Mucosa of descending colon (tissue), 3 donors: ENCODE measurements around the gene FOXR1. TPM values are rescaled to one million over a fixed set of nuclear protein-coding genes. Genes with fewer than 3 reads are reported as not detected.

Experiments used
- ATAC-seq: fragments of 200-7000 bp; cut with Tn5 transposase; one replicate; pipeline ENCODE4 v1.9.1; 2020; ENCODE audit warnings: mild to moderate bottlenecking, moderate library complexity
- DNase-seq, 3 donors: peaks; one replicate each; pipeline ENCODE4 v3.0.0-alpha.2; 2020
- H3K36me3 ChIP-seq: fragments of 200-600 bp; one replicate; pipeline ENCODE4 v1.8.0; 2021; ENCODE audit warnings: low read depth, mild to moderate bottlenecking
- H3K4me1 ChIP-seq: fragments of 200-600 bp; one replicate; pipeline ENCODE4 v1.8.0; 2021; ENCODE audit warnings: low read depth, mild to moderate bottlenecking
- H3K4me3 ChIP-seq: fragments of 200-600 bp; one replicate; pipeline ENCODE4 v1.8.0; 2021; ENCODE audit warnings: mild to moderate bottlenecking
- H3K9me3 ChIP-seq: fragments of 200-600 bp; one replicate; pipeline ENCODE4 v1.8.0; 2021; ENCODE audit warnings: mild to moderate bottlenecking
- intact Hi-C, 2 donors: fragments of 100-400 bp; cut with DNase I in 1 of 2; cut with micrococcal nuclease in 1 of 2; formaldehyde crosslinking; loops; one replicate each; pipeline versions ENCODE4 v1.11.0 to v1.11.1; 2022; cut with DNase I, micrococcal nuclease
- total RNA-seq, 3 donors: library from RNA; stranded (reverse); fragmentation: NEBNext Ultra II Directional in 2 of 3; extraction: Animal tissue kit (Norgen Biotek cat#: 25700) in 2 of 3; gene quantifications; one replicate each; pipeline versions ENCODE4 v1.2.1 to v1.2.4, GENCODE V29; 2021 to 2023
- TF ChIP-seq, protein P1 (sequence below): fragments of 200-600 bp; IDR thresholded peaks from one replicate; pipeline ENCODE4 v1.8.0; 2022; ENCODE audit warnings: antibody characterized with exemption, mild to moderate bottlenecking
- donor health status: DM: no; HTN: no; CAD: no; lungs with moderate emphysema.
- donor health status: DM: no; HTN: no; CAD: no.
- donor health status: DM: no; HTN: yes; CAD: no.

Gene FOXR1
- total RNA-seq, 3 donors from 2014 or later = not detected

DNA sequence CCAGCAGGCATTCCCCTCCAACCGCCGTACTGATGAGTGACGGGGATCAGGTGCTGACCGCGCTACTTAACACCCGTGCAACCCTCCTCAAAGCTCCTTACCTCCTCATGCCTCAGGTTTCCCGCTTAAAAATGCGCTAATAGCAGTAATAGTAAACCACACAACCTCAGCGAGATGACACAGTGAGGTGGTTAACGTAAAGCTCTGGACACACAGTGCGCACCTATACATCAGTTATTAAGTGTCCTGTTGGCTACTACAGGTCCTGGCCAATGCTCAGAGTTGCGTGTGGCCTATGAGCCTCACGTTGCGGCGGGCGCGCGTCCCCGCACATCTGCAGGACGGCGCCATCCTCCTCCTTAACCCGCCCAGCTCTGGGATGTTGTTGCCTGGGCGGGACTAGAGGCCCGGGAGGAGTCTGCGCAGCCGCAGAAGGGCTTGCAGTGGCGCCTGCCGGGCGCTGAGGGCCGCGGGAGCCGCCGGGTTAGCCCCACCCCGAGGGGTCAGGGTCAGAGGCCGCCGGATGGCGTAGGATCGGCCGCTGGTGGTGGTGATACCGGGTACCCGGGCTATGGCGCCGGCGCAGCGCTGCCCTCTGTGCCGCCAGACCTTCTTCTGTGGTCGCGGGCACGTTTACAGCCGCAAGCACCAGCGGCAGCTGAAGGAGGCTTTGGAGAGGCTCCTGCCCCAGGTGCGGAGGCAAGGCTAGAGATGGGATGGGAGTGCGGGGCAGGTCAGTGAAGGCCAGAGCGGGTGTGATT is 26.2 kb downstream of the FOXR1 start, which contains the start of gene CENATAC:
Gene CENATAC (plus strand): TSS at position 512 of the 761 bp plus-strand sequence. CDS start 60 bp downstream, at position 572.
- TF ChIP-seq, protein P1, sequence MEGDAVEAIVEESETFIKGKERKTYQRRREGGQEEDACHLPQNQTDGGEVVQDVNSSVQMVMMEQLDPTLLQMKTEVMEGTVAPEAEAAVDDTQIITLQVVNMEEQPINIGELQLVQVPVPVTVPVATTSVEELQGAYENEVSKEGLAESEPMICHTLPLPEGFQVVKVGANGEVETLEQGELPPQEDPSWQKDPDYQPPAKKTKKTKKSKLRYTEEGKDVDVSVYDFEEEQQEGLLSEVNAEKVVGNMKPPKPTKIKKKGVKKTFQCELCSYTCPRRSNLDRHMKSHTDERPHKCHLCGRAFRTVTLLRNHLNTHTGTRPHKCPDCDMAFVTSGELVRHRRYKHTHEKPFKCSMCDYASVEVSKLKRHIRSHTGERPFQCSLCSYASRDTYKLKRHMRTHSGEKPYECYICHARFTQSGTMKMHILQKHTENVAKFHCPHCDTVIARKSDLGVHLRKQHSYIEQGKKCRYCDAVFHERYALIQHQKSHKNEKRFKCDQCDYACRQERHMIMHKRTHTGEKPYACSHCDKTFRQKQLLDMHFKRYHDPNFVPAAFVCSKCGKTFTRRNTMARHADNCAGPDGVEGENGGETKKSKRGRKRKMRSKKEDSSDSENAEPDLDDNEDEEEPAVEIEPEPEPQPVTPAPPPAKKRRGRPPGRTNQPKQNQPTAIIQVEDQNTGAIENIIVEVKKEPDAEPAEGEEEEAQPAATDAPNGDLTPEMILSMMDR = no peak
- H3K4me1 ChIP-seq = peaks cover 5% of the 10 kb centered on the region

DNA sequence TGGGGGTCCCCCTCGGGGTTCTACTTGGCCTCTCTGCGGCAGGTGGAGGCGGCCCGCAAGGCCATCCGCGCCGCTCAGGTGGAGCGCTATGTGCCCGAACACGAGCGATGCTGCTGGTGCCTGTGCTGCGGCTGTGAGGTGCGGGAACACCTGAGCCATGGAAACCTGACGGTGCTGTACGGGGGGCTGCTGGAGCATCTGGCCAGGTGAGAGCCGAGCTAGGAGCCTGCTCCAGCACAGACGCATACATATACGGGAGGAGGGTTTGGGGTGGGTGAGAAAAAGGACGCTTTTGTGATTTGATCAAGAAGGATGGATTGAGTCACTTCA is 26.8 kb downstream of the FOXR1 start:
- peak; percentile 52 for ATAC-seq
- TF ChIP-seq, protein P1 = no peak

More for the DNA sequence above, 26.2 kb downstream of the FOXR1 start, which contains the start of gene CENATAC:
- Histone ChIP-seq H3K9me3 (no peaks in the 10 kb centered on the region), H3K4me3 (peak within 1 kb of the TSS; percentile 78), H3K36me3 (no peaks in the 10 kb centered on the region)
- peak; percentile 100 for ATAC-seq
- intact Hi-C loops = no loop called here
- peak; percentile 96 to 97 (median 97) for DNase-seq

GRCh38 chr11:118998822-118999221 is 27.3 kb downstream of the FOXR1 start:
- TF ChIP-seq, protein P1 = no peak
- intact Hi-C loops = no loop called here
- ATAC-seq (no peak), DNase-seq (no peak)
- H3K36me3 ChIP-seq = no peaks in the 10 kb centered on the region
- H3K9me3 ChIP-seq = no peaks in the 10 kb centered on the region
- H3K4me3 ChIP-seq = no peak overlapping the region
- peaks cover 5% of the 10 kb centered on the region for H3K4me1 ChIP-seq

More for the DNA sequence above, 26.8 kb downstream of the FOXR1 start:
- H3K4me3 ChIP-seq = peak overlapping the region; percentile 78
- intact Hi-C loops = no loop called here
- no peaks in the 10 kb centered on the region for H3K36me3 ChIP-seq
- H3K4me1 ChIP-seq = peaks cover 5% of the 10 kb centered on the region
- DNase-seq = no peak
- H3K9me3 ChIP-seq = no peaks in the 10 kb centered on the region

DNA sequence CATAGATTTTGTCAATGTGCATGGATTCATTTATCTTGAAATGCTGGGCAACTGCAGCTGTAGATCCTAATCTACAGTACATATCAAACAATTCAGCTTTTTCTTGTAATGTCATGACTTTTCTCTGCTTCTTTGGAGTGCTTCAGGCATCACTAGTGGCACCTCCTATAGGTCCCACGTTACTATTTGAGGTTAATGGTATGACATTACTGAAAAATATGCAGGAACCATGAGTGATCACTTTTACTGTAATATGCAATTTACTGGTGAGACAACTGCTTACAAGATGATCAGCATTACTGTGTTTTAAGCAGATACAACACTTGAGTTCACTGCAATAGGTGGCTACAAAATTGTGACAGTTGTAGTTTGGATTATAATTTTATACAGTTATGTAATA is 29.3 kb downstream of the FOXR1 start:
- intact Hi-C loops = no loop called here
- TF ChIP-seq, protein P1 = no peak
- Histone ChIP-seq H3K4me1 (peaks cover 5% of the 10 kb centered on the region), H3K36me3 (no peaks in the 10 kb centered on the region), H3K9me3 (no peaks in the 10 kb centered on the region), H3K4me3 (no peak overlapping the region)
- DNase-seq = no peak
- no peak for ATAC-seq

DNA sequence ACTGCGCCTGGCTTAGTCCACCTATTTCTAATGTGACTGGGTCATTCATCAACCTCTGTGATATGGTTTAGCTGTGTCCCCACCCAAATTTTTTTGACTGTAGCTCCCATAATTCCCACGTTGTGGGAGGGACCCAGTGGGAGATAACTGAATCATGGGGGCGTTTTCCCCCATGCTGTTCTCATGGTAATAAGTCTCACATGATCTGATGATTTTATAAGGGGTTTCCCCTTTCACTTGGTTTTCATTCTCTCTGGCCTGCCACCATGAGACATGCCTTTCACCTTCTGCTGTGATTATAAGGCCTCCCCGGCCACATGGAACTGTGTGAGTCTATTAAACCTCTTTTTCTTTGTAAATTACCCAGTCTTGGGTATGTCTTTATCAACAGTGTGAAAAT is 35.1 kb downstream of the FOXR1 start:
- H3K36me3 ChIP-seq = no peaks in the 10 kb centered on the region
- ATAC-seq (no peak), DNase-seq (no peak)
- no peaks in the 10 kb centered on the region for H3K9me3 ChIP-seq
- intact Hi-C loops = no loop called here
- TF ChIP-seq, protein P1 = no peak
- H3K4me3 ChIP-seq = no peak overlapping the region
- no peaks in the 10 kb centered on the region for H3K4me1 ChIP-seq
